Coronary artery (tissue), 2 donors: Measurements from ENCODE around the gene GK.

Source experiments
- DNase-seq: peaks from one replicate; pipeline ENCODE4 v3.0.0-alpha.2; 2017; ENCODE audit warnings: low spot score
- H3K27ac ChIP-seq, 2 donors: fragments of 200-600 bp; sonication (generic); one replicate each; pipeline ENCODE4 v1.5.1; 2016 to 2019
- H3K4me3 ChIP-seq: fragments of 200-600 bp; sonication (generic); 2 replicates; pipeline ENCODE4 v1.5.1; 2016; ENCODE audit warnings: mild to moderate bottlenecking, moderate library complexity
- TF ChIP-seq, protein P1 (sequence below): fragments of 200-600 bp; sonication (generic); IDR thresholded peaks from one replicate; pipeline ENCODE4 v1.5.1; 2019; ENCODE audit warnings: antibody characterized with exemption

Gene GK

GRCh38 chrX:30706216-30706775 lies 53.1 kb downstream of the GK start:
- TF ChIP-seq, protein P1, sequence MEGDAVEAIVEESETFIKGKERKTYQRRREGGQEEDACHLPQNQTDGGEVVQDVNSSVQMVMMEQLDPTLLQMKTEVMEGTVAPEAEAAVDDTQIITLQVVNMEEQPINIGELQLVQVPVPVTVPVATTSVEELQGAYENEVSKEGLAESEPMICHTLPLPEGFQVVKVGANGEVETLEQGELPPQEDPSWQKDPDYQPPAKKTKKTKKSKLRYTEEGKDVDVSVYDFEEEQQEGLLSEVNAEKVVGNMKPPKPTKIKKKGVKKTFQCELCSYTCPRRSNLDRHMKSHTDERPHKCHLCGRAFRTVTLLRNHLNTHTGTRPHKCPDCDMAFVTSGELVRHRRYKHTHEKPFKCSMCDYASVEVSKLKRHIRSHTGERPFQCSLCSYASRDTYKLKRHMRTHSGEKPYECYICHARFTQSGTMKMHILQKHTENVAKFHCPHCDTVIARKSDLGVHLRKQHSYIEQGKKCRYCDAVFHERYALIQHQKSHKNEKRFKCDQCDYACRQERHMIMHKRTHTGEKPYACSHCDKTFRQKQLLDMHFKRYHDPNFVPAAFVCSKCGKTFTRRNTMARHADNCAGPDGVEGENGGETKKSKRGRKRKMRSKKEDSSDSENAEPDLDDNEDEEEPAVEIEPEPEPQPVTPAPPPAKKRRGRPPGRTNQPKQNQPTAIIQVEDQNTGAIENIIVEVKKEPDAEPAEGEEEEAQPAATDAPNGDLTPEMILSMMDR = no peak
- Histone ChIP-seq H3K4me3 (no peak overlapping the region), H3K27ac (no peak overlapping the region)
- DNase-seq = no peak

- H3K27ac ChIP-seq = no peak overlapping the region
- TF ChIP-seq, protein P1 = no peak
- no peak for DNase-seq
- H3K4me3 ChIP-seq = no peak overlapping the region
Observed at GRCh38 chrX:30712214-30712613, 59.0 kb downstream of the GK start.

GRCh38 chrX:30713061-30713525 lies 59.9 kb downstream of the GK start:
- DNase-seq = no peak
- no peak overlapping the region for H3K4me3 ChIP-seq
- no peak overlapping the region for H3K27ac ChIP-seq
- TF ChIP-seq, protein P1 = no peak

DNA sequence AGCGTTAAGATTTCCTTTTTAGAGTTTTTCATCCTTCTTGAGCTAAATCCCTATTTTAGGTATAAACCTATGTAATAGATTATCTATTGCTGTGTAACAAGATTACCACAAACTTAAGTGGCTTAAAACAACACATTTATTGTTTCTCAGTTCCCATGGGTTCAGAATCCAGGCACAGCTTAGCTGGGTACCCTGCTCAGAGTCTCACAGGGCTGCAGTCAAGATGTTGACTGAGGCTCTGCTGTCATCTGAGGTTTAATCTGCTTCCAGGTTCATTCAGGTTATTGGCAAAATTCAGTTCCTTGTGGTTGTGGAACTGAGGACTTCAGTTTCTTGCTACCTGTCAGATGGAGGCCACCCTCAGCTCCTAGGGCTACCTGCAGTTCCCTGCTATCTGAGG lies 60.9 kb downstream of the GK start:
- DNase-seq = no peak
- TF ChIP-seq, protein P1 = no peak
- no peak overlapping the region for H3K4me3 ChIP-seq

DNA sequence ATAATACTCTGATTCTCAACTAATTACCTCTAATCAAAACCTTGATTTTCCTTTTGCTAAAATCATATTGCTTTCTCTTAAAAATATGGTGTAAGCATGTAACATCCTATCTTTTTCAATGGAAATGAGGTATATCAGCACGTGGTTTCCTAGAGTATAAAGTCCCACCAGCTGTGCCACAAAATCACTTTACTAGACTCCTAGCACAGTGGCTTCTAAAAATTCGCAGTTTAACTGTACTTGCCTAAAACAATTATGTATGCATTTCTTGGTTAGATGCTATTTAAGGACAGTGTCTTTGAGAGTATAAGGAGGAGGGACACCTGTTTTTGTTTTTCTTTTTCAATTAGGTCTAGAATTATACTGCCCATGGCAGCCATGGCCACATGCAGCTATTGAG lies 62.8 kb downstream of the GK start:
- TF ChIP-seq, protein P1 = no peak
- no peak for DNase-seq
- Histone ChIP-seq H3K4me3 (no peak overlapping the region), H3K27ac (no peak overlapping the region)

More for the DNA sequence above, 60.9 kb downstream of the GK start:
- H3K27ac ChIP-seq = no peak overlapping the region

DNA sequence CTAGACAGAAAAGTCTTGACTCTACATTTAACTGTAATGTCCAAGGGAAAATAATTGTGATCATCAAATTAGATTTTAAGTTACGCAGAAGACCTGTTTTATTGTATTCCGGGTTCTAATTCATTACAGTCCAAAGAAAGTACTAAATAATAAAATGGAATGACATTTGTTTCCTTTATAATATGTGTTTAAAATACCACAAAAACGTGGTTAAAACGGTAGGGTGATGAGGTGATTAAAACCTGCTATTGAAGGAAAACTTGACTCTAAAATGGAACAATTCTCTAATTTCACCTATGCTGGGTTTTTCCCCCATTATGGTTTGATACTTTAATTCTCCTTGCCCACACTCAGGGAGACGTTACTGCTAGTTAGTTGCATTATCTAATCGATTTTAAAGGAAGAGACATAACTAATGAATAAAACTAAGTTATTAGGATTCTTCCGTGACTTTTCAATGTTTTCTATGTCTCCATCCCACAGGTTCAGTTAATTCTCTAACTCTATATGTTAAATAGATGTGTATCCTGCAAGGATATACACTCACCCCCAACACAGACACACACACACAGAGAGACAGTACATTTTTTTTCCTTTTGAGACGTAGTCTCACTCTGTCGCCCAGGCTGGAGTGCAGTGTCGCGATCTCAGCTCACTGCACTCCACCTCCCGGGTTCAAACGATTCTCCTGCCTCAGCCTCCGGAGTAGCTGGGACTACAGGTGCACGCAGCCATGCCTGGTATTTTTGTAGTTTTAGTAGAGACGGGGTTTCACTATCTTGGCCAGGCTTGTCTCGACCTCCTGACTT lies 80.8 kb downstream of the GK start:
- TF ChIP-seq, protein P1 = no peak
- DNase-seq = no peak
- no peak overlapping the region for H3K27ac ChIP-seq
- H3K4me3 ChIP-seq = no peak overlapping the region

DNA sequence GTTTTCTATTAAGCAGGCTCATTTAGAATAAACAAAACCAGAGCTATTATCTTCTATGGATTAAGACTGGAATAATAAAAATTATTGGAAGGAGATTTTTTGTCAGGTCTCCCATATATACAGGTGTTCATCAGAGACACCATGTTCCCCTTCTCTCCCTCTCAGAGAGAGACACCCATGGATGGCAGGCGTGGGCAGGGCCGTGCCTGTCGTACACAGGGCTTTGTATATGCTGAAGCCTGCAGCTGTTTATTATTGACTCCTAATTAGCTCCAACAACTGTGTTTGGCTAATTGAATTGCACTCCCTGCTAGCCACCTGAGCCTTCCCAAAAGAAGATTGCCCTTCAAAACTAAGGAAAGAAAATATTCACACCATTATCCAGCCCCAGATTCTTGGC lies 81.6 kb downstream of the GK start:
- no peak for DNase-seq
- TF ChIP-seq, protein P1 = no peak
- H3K27ac ChIP-seq = no peak overlapping the region
- no peak overlapping the region for H3K4me3 ChIP-seq
